PC-3 (cell line): ENCODE results near the gene OXSR1.

Source experiments
- EZH2 ChIP-seq: fragments of 300-600 bp; sonication (generic); IDR thresholded peaks from one replicate; pipeline ENCODE4 v1.6.1; 2017; ENCODE audit warnings: antibody characterized with exemption, mild to moderate bottlenecking, low read length; ENCODE audit not compliant: unreplicated experiment
- TF ChIP-seq, protein P1 (sequence below): fragments of 300-600 bp; sonication (generic); conservative IDR thresholded peaks from 2 replicates; pipeline ENCODE4 v1.5.1; 2017; ENCODE audit warnings: antibody characterized with exemption, low read depth, mild to moderate bottlenecking, low read length

DNA sequence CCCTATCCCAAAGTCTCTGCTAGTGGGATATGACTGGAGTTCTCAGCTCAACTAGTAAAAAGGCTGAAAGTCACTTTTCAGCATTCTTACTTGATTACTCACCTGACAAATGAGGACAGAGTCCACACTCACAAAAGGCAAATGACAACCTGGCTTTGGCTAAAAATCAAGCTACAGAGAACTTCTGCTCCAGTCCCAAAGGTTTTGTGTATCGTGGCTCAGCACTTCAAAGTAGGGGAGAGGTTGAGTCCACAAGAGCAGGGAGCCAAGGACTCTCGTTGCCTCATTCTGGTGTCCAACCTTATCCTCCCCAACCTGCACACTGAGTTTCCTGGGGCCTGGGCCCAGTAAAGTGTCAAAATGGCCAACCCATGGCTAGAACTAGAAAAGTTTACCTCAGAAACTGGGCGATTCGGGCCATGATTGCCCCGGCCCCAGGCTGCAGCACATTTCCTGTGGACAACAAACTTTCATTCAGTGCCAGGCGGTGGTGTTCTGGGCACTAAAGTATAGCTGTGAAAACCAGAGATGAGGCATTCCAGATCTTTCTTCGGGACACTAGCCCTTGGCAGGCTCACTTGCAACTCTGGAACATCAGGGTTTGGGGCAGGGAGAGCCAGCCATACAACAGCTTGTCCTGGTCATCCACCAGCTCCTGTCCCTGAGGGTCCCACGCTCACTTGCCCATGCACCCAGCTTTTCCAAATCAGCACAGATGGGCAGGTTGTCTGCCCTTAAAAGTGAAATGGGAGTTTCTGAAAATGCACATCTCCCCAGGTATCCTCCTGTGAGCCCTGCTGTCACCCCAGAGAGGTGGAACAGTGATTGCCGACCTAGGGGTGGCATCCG, 31.6 kb upstream of the OXSR1 start:
- TF ChIP-seq, protein P1, sequence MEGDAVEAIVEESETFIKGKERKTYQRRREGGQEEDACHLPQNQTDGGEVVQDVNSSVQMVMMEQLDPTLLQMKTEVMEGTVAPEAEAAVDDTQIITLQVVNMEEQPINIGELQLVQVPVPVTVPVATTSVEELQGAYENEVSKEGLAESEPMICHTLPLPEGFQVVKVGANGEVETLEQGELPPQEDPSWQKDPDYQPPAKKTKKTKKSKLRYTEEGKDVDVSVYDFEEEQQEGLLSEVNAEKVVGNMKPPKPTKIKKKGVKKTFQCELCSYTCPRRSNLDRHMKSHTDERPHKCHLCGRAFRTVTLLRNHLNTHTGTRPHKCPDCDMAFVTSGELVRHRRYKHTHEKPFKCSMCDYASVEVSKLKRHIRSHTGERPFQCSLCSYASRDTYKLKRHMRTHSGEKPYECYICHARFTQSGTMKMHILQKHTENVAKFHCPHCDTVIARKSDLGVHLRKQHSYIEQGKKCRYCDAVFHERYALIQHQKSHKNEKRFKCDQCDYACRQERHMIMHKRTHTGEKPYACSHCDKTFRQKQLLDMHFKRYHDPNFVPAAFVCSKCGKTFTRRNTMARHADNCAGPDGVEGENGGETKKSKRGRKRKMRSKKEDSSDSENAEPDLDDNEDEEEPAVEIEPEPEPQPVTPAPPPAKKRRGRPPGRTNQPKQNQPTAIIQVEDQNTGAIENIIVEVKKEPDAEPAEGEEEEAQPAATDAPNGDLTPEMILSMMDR = no peak
- no peak for TF ChIP-seq EZH2
